ENCODE results near the gene RSAD2. TPM values are rescaled to one million over a fixed set of nuclear protein-coding genes. Genes with fewer than 3 reads are reported as not detected.
A peak's percentile ranks its signal among the peaks of the same experiment; 100 is the strongest.

Gene RSAD2
- total and polyA plus RNA-seq, 9 of the 15 experiments (the other 6 are each of a cell fraction or from before 2014, with no cell fraction given) = 0.15 to 1.4 (median 0.28) TPM

DNA sequence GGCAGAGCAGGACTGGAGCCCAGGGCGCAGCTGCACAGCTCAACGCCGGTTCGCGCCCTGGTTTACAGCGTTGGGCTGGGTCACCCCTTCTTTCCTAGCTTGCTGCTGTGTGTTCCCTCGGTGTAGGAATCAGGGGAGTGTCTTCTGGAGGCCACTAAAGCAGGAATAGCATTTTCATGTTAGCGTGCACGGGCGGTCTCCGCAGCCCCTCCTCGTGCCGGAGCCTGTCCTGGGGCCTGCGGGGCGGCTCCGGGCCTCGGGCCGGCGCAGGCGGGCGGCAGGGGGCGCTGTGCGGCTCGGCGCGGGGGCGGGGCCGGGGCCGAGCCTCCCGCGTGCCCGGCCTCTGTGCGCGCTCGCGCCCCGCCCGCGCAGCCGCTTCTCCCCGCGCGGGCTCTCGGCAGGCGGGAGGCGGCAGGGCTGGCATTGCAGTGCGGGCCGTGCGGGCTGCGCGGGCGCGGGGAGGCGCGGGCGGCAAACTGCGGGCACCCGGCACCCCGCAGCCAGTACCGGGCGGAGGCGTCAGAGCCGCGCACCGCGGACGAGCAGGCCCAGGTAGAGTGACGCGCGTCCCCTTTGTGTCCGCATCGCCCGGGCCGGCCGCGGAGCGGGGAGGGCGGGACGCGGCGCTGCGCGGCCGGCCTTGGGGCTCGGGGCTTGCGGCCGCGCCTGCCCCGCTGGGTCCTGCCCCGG is 39.6 kb downstream of the RSAD2 start, which contains the start of gene RNF144A (continued):
- TF ChIP-seq ZNF263 (CRISPR knock-in tag; IDR thresholded peaks at IDR 0.05; ENCODE audit: borderline replicate concordance) (no peak), KLF16 (IDR thresholded peaks at IDR 0.05) (no peak), ATF7 (IDR thresholded peaks at IDR 0.05) (no peak), U2AF1 (optimal IDR thresholded peaks at IDR 0.05; ENCODE audit: low read depth, low read length) (no peak), CREBBP (IDR thresholded peaks at IDR 0.05; ENCODE audit: low read depth, low read length) (no peak), GTF2F1 (IDR thresholded peaks at IDR 0.05; ENCODE audit: low read depth, low read length) (no peak), ESRRA (IDR thresholded peaks at IDR 0.05; ENCODE audit: borderline replicate concordance, low read depth) (no peak), POLR2G (IDR thresholded peaks at IDR 0.05; ENCODE audit: low read depth, low read length) (peak; percentile 75), ZC3H11A (IDR thresholded peaks at IDR 0.05; ENCODE audit: low read depth, low read length) (no peak), SMARCA4 (IDR thresholded peaks at IDR 0.05) (no peak), ZNF431 (CRISPR knock-in tag; IDR thresholded peaks at IDR 0.05) (peak; percentile 82), ZNF12 (CRISPR knock-in tag; IDR thresholded peaks at IDR 0.05) (no peak), ZNF696 (CRISPR knock-in tag; conservative IDR thresholded peaks at IDR 0.05) (no peak), E2F3 (CRISPR knock-in tag; IDR thresholded peaks at IDR 0.05) (0 out of 2 replicates have a peak, but pooled peaks have one; percentile 31), ZNF785 (CRISPR knock-in tag; IDR thresholded peaks at IDR 0.05) (no peak), MYNN (IDR thresholded peaks at IDR 0.05) (no peak), MYNN (CRISPR knock-in tag; IDR thresholded peaks at IDR 0.05) (no peak), SAFB2 (IDR thresholded peaks at IDR 0.05; ENCODE audit: borderline replicate concordance, low read depth, low read length, severe bottlenecking) (no peak)
- TF ChIP-seq, protein P1, sequence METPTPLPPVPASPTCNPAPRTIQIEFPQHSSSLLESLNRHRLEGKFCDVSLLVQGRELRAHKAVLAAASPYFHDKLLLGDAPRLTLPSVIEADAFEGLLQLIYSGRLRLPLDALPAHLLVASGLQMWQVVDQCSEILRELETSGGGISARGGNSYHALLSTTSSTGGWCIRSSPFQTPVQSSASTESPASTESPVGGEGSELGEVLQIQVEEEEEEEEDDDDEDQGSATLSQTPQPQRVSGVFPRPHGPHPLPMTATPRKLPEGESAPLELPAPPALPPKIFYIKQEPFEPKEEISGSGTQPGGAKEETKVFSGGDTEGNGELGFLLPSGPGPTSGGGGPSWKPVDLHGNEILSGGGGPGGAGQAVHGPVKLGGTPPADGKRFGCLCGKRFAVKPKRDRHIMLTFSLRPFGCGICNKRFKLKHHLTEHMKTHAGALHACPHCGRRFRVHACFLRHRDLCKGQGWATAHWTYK (CRISPR knock-in tag; IDR thresholded peaks at IDR 0.05) = 0 out of 2 replicates have a peak, but pooled peaks have one; percentile 6
- TF ChIP-seq, protein P2, sequence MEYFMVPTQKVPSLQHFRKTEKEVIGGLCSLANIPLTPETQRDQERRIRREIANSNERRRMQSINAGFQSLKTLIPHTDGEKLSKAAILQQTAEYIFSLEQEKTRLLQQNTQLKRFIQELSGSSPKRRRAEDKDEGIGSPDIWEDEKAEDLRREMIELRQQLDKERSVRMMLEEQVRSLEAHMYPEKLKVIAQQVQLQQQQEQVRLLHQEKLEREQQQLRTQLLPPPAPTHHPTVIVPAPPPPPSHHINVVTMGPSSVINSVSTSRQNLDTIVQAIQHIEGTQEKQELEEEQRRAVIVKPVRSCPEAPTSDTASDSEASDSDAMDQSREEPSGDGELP (CRISPR knock-in tag; IDR thresholded peaks at IDR 0.05; ENCODE audit: borderline replicate concordance) = peak; percentile 34; the same call in 1 of the 2 replicates
- TF ChIP-seq, protein P3, sequence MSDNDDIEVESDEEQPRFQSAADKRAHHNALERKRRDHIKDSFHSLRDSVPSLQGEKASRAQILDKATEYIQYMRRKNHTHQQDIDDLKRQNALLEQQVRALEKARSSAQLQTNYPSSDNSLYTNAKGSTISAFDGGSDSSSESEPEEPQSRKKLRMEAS (CRISPR knock-in tag; IDR thresholded peaks at IDR 0.05) = peak; percentile 95
- TF ChIP-seq, protein P4, sequence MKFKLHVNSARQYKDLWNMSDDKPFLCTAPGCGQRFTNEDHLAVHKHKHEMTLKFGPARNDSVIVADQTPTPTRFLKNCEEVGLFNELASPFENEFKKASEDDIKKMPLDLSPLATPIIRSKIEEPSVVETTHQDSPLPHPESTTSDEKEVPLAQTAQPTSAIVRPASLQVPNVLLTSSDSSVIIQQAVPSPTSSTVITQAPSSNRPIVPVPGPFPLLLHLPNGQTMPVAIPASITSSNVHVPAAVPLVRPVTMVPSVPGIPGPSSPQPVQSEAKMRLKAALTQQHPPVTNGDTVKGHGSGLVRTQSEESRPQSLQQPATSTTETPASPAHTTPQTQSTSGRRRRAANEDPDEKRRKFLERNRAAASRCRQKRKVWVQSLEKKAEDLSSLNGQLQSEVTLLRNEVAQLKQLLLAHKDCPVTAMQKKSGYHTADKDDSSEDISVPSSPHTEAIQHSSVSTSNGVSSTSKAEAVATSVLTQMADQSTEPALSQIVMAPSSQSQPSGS (CRISPR knock-in tag; IDR thresholded peaks at IDR 0.05) = no peak
- TF ChIP-seq, protein P5, sequence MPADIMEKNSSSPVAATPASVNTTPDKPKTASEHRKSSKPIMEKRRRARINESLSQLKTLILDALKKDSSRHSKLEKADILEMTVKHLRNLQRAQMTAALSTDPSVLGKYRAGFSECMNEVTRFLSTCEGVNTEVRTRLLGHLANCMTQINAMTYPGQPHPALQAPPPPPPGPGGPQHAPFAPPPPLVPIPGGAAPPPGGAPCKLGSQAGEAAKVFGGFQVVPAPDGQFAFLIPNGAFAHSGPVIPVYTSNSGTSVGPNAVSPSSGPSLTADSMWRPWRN (IDR thresholded peaks at IDR 0.05; ENCODE audit: low read depth) = no peak
